Activated T-cell treated with anti-CD3 and anti-CD28 coated beads, Interleukin-2, amount 50 U/mL, for 48 hours (primary cell): ENCODE measurements around the gene NUAK1.

Experiments
- DNase-seq, 2 experiments: peaks; one replicate each; pipeline ENCODE4 v3.0.0-alpha.2; 2020

NUAK1 gene

GRCh38 chr12:106080791-106081170, 58.0 kb downstream of the NUAK1 start:
- DNase-seq: no peak

- DNase-seq: no peak
These were observed 58.5 kb downstream of the NUAK1 start for GRCh38 chr12:106080041-106080790.

GRCh38 chr12:106079148-106079738, 59.5 kb downstream of the NUAK1 start:
- no peak for DNase-seq

GRCh38 chr12:106078358-106079010, 60.3 kb downstream of the NUAK1 start:
- DNase-seq: no peak

- no peak for DNase-seq
These were observed 63.9 kb downstream of the NUAK1 start for GRCh38 chr12:106074706-106075392.

- no peak for DNase-seq
These were observed 64.4 kb downstream of the NUAK1 start for GRCh38 chr12:106074361-106074705.

GRCh38 chr12:106073179-106073578, 65.6 kb downstream of the NUAK1 start:
- DNase-seq: no peak

- DNase-seq: no peak
These were observed 66.0 kb downstream of the NUAK1 start for GRCh38 chr12:106072751-106073150.

GRCh38 chr12:106071686-106072085, 67.1 kb downstream of the NUAK1 start:
- no peak for DNase-seq

GRCh38 chr12:106070611-106071010, 68.1 kb downstream of the NUAK1 start:
- no peak for DNase-seq

GRCh38 chr12:106070147-106070546, 68.6 kb downstream of the NUAK1 start:
- DNase-seq: no peak

GRCh38 chr12:106068296-106068695, 70.5 kb downstream of the NUAK1 start:
- DNase-seq: no peak

- DNase-seq: no peak
These were observed 71.0 kb downstream of the NUAK1 start for GRCh38 chr12:106067606-106068205.

GRCh38 chr12:106066726-106067325, 71.9 kb downstream of the NUAK1 start:
- no peak for DNase-seq

GRCh38 chr12:106066051-106066705, 72.6 kb downstream of the NUAK1 start:
- no peak for DNase-seq

GRCh38 chr12:106065506-106065905, 73.2 kb downstream of the NUAK1 start:
- DNase-seq: no peak

GRCh38 chr12:106064721-106065021, 74.1 kb downstream of the NUAK1 start:
- no peak for DNase-seq

- DNase-seq: no peak
These were observed 74.7 kb downstream of the NUAK1 start for GRCh38 chr12:106063826-106064720.

- DNase-seq: no peak
These were observed 76.1 kb downstream of the NUAK1 start for GRCh38 chr12:106062693-106063092.

GRCh38 chr12:106058256-106059182, 80.2 kb downstream of the NUAK1 start:
- no peak for DNase-seq
